Neural crest cell (in vitro differentiated cells): ENCODE results near the gene DUSP23. TPM values are rescaled to one million over a fixed set of nuclear protein-coding genes. Genes with fewer than 3 reads are reported as not detected.
A peak's percentile ranks its signal among the peaks of the same experiment; 100 is the strongest.

ENCODE experiments used
- DNase-seq: peaks from one replicate; pipeline ENCODE4 v3.0.0; 2021; ENCODE audit warnings: low read depth, mixed read lengths, low spot score
- H3K27ac Mint-ChIP-seq: one replicate; pipeline ENCODE4 v1.8.0; 2021; ENCODE audit warnings: mild to moderate bottlenecking, mixed read lengths; ENCODE audit not compliant: unreplicated experiment
- H3K27me3 Mint-ChIP-seq: 2 replicates; pipeline ENCODE4 v1.8.0; 2021; ENCODE audit warnings: low read depth, mild to moderate bottlenecking, mixed read lengths
- H3K36me3 Mint-ChIP-seq: 2 replicates; pipeline ENCODE4 v1.8.0; 2021; ENCODE audit warnings: low read depth, mild to moderate bottlenecking, mixed read lengths
- H3K4me1 Mint-ChIP-seq: 2 replicates; pipeline ENCODE4 v1.8.0; 2021; ENCODE audit warnings: mixed read lengths
- H3K4me3 Mint-ChIP-seq: one replicate; pipeline ENCODE4 v1.8.0; 2021; ENCODE audit warnings: mild to moderate bottlenecking, mixed read lengths
- H3K9me3 Mint-ChIP-seq: 2 replicates; pipeline ENCODE4 v1.8.0; 2021; ENCODE audit warnings: mixed read lengths
- CTCF ChIP-seq: fragments of 200-600 bp; sonication (generic); conservative IDR thresholded peaks from 2 replicates; pipeline ENCODE4 v1.5.0; 2021; ENCODE audit warnings: antibody characterized with exemption, mild to moderate bottlenecking
- total RNA-seq: library from RNA; stranded (reverse); gene quantifications from 2 replicates; pipeline ENCODE4 v1.2.1, GENCODE V29; 2021

The DUSP23 gene
- total RNA-seq, 1 donor from 2014 or later: 13.5 TPM

GRCh38 chr1:159828176-159828575, 47.4 kb downstream of the DUSP23 start:
- H3K4me3 Mint-ChIP-seq: no peak overlapping the region
- peaks cover 3% of the 10 kb centered on the region for H3K4me1 Mint-ChIP-seq
- DNase-seq: no peak
- H3K9me3 Mint-ChIP-seq: no peaks in the 10 kb centered on the region
- H3K36me3 Mint-ChIP-seq: no peaks in the 10 kb centered on the region
- TF ChIP-seq CTCF: no peak
- no peak overlapping the region for H3K27ac Mint-ChIP-seq
- H3K27me3 Mint-ChIP-seq: peaks cover 28% of the 10 kb centered on the region

GRCh38 chr1:159828581-159829272, 48.0 kb downstream of the DUSP23 start:
- TF ChIP-seq CTCF: no peak
- no peaks in the 10 kb centered on the region for H3K9me3 Mint-ChIP-seq
- H3K4me3 Mint-ChIP-seq: no peak overlapping the region
- H3K27me3 Mint-ChIP-seq: peaks cover 24% of the 10 kb centered on the region
- no peak for DNase-seq
- H3K27ac Mint-ChIP-seq: no peak overlapping the region
- no peaks in the 10 kb centered on the region for H3K36me3 Mint-ChIP-seq
- H3K4me1 Mint-ChIP-seq: peaks cover 3% of the 10 kb centered on the region

- Mint-ChIP-seq H3K9me3 (no peaks in the 10 kb centered on the region), H3K4me1 (peaks cover 3% of the 10 kb centered on the region), H3K36me3 (no peaks in the 10 kb centered on the region), H3K27me3 (peaks cover 21% of the 10 kb centered on the region), H3K27ac (peak overlapping the region; percentile 36), H3K4me3 (no peak overlapping the region)
- DNase-seq: peak; percentile 28
- TF ChIP-seq CTCF: peak; percentile 53
These were observed 48.5 kb downstream of the DUSP23 start for GRCh38 chr1:159829273-159829634.

GRCh38 chr1:159829822-159830465, 49.2 kb downstream of the DUSP23 start:
- no peak overlapping the region for H3K4me3 Mint-ChIP-seq
- H3K27me3 Mint-ChIP-seq: peaks cover 14% of the 10 kb centered on the region
- H3K27ac Mint-ChIP-seq: no peak overlapping the region
- H3K9me3 Mint-ChIP-seq: no peaks in the 10 kb centered on the region
- H3K4me1 Mint-ChIP-seq: peaks cover 3% of the 10 kb centered on the region
- H3K36me3 Mint-ChIP-seq: no peaks in the 10 kb centered on the region
- no peak for DNase-seq
- TF ChIP-seq CTCF: no peak

GRCh38 chr1:159830722-159831121, 50.0 kb downstream of the DUSP23 start:
- H3K36me3 Mint-ChIP-seq: no peaks in the 10 kb centered on the region
- H3K27me3 Mint-ChIP-seq: peaks cover 13% of the 10 kb centered on the region
- no peak overlapping the region for H3K27ac Mint-ChIP-seq
- TF ChIP-seq CTCF: no peak
- no peaks in the 10 kb centered on the region for H3K9me3 Mint-ChIP-seq
- peaks cover 3% of the 10 kb centered on the region for H3K4me1 Mint-ChIP-seq
- no peak for DNase-seq
- no peak overlapping the region for H3K4me3 Mint-ChIP-seq
